Measurements from ENCODE around the gene FES.
"Not testable (repeated sequence)": the region's sequence is repeated elsewhere in the genome, so short reads cannot be mapped to it uniquely, and the experiment has no call there.

Gene FES

GRCh38 chr15:90893175-90894090 is 9.1 kb downstream of the FES start:
- no peak for DNase-seq

DNA sequence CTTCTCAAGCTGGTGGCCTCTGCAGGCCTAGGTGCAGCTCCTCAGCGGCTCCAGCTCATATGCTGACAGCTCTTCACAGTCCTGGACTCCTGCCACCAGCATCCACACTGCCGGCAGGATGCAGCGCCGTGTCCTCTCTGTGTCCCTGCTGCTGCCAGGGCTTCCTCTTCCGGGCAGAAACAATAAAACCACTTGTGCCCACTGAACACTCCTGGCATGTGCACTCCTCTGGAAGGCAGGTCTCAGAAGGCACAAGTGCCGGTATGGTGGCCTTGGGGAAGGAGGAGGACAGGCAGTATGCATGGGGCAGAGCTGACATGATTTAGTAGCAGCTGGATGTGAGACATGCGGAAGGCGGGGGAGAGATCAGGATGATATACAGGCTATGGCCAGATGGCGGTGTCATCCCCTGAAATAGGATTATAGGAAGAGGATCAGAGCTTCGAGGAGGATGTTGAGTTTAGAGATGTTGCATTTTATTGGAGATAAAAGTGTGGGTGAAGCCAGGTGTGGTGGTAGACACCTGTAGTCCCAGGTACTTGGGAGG is 11.3 kb downstream of the FES start:
- no peak for DNase-seq

- not testable (repeated sequence) for DNase-seq
Observed at GRCh38 chr15:90897131-90897655, 12.9 kb downstream of the FES start.

- DNase-seq, result no peak
Observed at GRCh38 chr15:90901175-90902039, 17.1 kb downstream of the FES start.

DNA sequence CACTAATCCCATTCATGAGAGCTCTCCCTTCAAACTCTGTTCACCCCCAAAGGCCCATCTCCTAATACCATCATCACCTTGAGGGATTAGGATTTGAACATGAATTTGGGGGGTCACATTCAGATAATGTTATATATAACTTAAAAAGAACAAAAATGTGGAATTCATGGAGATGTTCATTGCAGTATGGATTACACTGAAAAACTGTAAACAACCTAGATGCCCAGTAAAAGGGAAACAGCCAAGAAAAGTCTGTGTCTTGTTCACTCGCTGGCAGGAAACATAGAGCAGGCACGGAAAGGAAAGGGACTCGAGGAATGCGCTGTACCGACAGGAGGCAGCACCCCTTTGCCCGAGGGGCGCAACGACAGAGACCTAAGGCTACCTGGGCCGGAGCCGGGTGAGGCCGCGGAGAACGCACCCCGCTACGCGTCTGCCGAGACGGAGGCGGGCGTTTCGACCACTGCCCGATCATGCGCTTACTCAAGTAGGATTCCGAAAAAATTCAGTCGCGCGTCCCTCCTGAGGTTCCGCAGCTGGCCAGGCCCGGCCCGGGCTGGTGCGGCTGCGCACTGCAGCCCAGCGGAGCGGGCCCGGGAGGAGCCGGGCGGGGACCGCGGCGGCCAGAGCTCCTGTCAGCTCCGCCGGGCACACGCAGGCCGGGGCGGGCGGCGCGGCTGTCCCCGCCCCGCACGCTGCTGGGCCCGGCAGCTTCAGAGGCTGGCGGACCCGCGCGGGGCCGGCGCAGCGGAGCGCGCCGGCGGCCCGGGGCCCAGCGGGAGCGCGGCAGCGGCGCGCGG is 17.9 kb downstream of the FES start:
- peak; percentile 51 to 79 (median 61) for DNase-seq

- peak; percentile 27 to 81 (median 51) for DNase-seq
Observed at GRCh38 chr15:90902840-90903732, 18.8 kb downstream of the FES start, which contains the start of gene MAN2A2. TSS of gene MAN2A2 (plus strand) at chr15:90903302. CDS start at chr15:90904208, 906 bp downstream.

- no peak for DNase-seq
Observed at GRCh38 chr15:90903733-90904536, 19.6 kb downstream of the FES start.

DNA sequence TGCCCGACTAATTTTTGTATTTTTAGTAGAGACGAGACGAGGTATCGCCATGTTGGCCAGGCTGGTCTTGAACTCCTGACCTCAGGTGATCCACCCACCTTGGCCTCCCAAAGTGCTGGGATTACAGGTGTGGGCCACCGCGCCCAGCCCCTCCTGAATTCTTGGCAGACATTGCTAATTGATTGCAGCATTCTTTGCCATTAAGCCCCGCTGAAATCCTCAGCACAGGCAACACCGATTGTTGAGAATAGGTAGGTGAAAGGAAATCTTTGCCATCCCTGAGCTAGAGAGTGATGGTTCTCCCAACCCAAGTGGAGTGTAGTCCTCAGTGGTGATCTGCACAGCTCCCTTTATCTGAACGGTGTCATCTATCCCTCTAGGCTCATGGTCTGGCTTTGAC is 20.4 kb downstream of the FES start:
- DNase-seq, result no peak

DNA sequence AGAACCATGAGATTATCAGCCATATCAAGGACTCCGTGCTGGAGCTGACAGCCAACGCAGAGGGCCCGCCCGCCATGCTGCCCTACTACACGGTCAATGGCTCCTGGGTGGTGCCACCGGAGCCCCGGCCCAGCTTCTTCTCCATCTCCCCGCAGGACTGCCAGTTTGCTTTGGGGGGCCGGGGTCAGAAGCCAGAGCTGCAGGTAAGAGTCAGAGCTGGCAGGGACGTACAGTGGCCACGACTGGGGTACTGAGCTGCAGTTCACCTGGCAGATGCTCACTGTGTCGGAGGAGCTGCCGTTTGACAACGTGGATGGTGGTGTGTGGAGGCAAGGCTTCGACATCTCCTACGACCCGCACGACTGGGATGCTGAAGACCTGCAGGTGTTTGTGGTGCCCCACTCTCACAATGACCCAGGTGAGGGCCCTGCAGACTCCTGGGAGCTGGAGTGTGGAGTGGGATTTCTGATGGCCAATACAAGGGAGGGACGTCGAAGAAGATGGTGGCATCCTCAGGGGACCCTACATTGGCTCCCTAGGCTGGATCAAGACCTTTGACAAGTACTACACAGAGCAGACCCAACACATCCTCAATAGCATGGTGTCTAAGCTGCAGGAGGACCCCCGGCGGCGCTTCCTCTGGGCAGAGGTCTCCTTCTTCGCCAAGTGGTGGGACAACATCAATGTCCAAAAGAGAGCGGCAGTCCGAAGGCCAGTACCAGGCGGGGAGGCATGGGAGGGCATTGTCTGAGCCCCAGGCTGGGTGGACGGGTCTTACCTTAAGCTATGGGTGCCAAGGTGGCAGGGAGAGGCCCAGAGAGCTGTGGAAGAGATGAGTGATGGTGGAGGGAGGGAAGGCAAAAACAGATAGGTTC is 21.2 kb downstream of the FES start:
- DNase-seq, result no peak

- no peak for DNase-seq
Observed at GRCh38 chr15:90906181-90906849, 22.0 kb downstream of the FES start.

- DNase-seq, result no peak
Observed at GRCh38 chr15:90907051-90907660, 22.9 kb downstream of the FES start.

DNA sequence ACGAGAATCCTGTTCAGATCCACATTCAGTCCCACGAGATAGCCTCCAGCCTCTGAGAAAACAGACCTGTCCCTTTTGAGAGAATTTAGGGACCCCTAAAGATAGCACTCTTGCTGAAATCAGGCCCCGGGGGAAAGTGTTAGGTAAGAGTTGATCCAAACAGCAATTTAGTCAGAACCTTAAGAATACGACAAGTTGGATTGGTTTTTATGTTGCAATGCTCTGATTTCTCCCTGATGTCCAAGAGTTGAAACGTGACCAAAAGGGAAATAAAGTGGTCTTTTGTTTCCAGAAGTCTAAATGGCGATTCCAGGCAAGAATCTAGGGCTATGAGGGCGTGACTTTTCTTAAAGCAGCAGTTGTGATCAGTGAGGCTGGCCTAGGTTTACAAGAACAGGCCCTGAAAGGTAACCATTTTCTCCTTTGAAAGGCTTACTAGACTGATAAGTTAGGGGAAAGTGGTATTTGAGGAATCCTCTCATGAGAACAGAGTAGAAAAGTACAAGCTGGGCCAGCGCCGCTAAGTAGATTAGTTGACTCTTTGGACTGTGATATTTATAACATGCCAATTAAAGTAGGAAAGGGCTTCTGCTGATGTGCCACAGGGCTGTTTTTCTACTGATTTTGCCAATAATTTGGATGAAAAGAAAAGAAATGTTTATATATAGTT is 23.7 kb downstream of the FES start:
- DNase-seq, result no peak

DNA sequence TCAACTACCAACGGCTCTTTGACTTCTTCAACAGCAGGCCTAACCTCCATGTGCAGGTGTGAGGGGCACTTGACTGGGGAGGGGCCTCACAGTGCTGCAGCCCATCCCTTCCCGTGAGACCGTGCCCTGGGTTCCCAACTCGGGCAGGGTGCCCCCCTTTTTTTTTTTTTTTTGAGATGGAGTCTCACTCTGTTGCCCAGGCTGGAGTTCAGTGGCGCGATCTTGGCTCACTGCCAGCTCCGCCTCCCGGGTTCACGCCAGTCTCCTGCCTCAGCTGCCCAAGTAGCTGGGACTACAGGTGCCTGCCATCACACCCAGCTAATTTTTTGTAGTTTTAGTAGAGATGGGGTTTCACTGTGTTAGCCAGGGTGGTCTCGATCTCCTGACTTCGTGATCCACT is 25.1 kb downstream of the FES start:
- not testable (repeated sequence) for DNase-seq

- DNase-seq, result no peak
Observed at GRCh38 chr15:90909976-90910375, 25.7 kb downstream of the FES start.

GRCh38 chr15:90910441-90911301 is 26.4 kb downstream of the FES start:
- no peak for DNase-seq

- DNase-seq, result no peak
Observed at GRCh38 chr15:90911302-90911623, 27.0 kb downstream of the FES start.

All from T-helper 1 cell (primary cell).